OCI-M2 (cell line): Measurements from ENCODE around the gene LIN54.
"Not testable (repeated sequence)": the region's sequence is repeated elsewhere in the genome, so short reads cannot be mapped to it uniquely, and the experiment has no call there.

Source experiments
- DNase-seq: peaks from one replicate; lab custom pipeline; 2025; ENCODE audit not compliant: unreplicated experiment; lab: John Stamatoyannopoulos, UW

Gene LIN54

DNA sequence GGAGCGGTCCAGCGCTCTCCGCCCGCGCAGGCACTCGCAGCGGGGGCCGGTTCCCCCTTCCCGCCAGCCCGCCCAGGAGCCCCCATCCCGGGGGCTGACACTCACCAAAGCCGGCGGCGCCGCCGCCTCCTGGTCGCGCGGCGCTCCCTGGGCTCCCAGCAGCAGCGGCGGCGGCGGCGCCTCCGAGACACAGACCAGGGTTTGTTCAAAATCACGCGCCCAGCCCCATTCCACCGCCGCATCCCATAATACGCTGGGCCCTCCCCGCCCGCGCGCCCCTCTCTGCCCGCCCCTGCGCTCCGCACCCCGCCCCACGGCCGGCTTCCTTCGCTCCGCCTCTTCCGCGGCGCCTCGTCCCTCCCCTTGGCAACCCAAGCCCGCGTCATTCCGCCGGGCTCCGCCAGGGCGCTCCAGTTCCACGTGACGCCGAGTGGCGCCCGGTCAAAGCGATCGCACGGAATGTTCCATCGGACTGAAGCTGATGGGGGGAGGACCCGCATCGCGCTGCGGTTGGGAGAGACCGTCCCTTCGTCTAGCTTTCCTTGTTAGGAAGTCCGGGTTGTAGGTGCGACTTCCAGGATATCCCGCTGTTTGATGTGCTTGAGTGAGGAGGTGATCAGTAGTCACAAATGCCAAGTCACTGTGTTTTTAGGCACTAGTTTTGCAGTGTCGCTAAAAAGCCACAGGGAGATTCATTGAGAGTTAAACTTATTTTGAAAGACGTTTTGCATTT lies 2.2 kb upstream of the LIN54 start:
- DNase-seq: peak; percentile 66

DNA sequence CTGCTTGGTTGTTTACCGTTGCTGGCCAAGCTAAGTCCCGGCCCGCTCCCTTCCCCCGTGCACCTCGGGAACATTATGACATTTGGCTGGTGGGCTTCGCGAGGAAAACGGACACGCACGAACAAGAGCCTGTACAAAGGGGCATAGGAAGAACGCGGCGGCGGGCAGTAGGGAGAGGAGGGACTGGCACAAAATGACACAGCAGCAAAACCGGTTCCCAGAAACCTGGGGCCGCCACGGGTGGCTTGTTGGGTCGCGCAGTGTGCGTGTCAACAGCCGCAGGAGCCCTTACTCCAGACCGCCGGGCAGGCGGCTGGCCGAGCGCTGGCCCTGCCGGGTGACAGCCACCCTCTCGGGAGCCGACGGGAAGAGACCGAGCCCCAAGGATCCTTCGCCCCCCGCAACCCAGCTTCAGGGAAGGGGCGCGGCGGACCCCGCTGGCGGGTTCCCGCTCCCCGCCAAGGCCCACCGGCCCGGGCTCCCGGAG lies 1.6 kb upstream of the LIN54 start:
- DNase-seq: no peak

DNA sequence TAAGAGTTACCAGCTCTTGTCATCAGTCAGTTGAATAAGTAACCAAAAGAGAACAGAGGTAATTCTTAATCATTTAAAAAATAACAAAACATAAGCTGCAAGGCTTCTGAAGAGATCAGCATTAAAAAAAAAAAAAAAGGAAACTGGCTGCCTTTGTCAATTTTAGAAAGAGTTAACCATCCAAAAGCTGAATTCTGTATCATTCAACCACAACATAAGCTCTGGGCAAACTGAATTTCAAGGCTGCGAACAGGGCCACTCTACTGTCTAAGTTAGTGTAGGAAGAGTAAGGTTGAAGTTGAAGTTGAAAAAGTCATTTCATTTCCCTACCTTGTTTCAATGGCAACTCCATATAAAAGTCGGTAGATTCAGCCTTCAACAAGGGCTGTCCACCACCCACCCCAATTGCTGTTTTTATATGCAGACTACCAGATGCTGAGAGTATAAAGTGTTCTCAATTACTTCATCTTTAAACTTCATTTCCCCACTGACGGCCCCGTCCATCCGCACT lies 1.1 kb upstream of the LIN54 start:
- no peak for DNase-seq

DNA sequence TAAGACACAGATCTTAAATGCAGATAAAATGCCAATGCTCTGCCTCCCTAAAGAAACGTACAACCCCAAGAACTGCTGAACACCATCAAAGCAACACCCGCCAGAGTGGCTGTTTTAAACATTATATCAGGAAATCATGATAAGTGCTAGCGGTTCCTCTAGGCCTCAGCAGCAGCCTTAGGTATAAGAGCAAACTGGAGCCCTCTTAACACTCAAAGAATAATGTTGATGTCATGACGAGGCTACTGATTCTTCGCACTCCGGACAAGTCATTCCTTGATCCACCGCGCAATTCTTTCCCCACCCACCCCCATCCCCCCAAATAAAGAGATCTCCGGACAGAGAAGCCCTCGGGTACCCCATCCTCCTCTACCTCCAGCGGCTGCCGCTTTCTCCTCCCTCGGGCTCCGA lies 507 bp downstream of the LIN54 start:
- no peak for DNase-seq

DNA sequence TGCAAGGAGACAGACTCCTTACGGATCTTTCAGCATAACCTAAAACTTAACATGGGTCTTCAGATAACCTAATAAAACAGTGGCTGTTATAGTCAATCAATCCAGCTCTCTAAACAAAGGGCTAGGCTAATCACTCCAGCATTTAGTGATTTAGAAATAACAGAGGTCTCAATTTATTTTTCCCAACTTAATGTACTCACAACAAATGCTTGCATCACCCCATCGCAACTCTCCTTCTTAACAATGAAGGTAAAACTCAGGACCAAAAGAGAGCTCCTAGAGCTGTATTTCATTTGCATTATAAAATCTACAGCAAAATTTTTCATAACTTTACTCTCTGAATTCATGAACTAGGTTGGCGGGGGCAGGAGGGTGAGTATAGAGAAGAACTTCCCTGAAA lies 1.1 kb downstream of the LIN54 start:
- DNase-seq: no peak

DNA sequence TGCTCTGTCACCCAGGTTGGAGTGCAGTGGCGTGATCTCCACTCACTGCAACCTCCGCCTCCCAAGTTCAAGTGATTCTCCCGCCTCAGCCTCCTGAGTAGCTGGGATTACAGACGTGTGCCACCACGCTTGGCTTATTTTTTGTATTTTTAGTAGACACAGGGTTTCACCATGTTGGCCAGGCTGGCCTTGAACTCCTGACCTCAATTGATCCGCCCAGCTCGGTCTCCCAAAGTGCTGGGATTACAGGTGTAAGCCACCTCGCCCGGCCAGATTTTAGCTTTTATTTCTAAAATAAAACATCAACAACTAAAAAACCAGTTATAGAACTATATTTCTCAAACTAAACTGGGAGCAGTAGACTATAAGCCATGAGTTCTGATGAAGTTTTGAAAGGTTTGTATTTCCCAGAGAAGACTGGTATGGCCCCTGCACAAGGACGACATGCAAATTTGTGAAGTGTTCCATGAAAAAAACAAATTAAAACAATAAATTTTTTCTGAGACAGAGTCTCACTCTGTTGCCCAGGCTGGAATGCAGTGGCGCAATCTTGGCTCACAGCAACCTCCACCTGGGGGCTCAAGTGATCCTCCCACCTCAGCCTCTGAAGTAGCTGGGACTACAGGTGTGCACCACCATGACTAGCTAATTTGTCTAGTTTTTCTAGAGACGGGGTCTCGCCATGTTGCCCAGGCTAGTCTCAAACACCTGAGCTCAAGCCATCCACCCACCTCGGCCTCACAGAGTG lies 7.4 kb downstream of the LIN54 start:
- not testable (repeated sequence) for DNase-seq

DNA sequence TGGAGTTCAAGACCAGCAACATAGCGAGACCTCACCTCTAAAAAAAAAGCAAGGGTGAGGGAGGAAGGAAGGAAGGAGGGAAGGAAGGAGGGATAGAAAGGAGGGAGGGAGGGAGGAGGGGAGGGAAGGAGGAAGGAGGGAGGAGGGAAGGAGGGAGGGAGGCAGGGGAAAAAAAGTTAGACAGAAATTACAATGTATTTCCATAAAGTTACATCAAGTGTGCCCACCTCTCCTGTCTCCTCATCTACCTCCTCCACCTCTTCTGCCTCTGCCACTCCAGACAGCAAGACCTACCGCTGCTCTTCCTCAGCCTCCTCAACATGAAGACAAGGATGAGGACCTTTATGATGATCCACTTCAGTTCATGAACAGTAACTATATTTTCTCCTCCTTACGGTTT lies 8.3 kb downstream of the LIN54 start:
- no peak for DNase-seq

DNA sequence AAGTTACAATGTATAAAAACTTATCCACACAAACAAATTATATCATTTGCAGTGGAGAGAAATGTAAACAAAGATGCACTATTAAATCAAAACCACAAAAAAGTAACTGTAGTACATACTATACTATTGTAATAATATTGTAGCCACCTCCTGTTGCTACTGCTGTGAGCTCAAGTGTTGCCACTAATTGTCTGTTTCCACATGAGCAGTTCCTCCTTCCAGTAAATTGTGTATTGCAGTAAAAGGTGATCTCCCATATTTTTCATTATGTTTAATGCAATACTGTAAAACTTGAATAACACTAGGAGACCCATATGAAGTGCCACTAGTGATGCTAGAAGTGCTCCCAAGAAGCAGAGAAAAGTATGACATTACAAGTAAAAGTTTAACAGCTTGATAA lies 11.7 kb downstream of the LIN54 start:
- DNase-seq: no peak

DNA sequence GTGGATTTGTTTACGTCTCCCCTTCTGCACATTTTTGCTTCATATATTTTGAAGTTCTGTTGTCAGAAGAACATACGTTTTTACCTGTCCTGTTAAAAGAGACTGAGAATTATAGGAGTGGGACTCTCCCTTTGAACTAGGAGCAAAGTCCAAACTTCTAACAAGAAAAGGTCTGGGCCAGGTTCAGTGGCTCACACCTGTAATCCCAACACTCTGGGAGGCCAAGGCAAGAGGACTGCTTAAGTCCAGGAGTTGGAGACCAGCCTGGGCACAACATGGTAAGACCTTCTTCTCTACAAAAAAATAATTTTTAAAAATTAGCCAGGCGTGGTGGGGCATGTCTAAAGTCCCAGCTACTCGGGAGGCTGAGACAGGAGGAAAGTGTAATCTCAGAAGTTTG lies 15.8 kb downstream of the LIN54 start:
- no peak for DNase-seq

DNA sequence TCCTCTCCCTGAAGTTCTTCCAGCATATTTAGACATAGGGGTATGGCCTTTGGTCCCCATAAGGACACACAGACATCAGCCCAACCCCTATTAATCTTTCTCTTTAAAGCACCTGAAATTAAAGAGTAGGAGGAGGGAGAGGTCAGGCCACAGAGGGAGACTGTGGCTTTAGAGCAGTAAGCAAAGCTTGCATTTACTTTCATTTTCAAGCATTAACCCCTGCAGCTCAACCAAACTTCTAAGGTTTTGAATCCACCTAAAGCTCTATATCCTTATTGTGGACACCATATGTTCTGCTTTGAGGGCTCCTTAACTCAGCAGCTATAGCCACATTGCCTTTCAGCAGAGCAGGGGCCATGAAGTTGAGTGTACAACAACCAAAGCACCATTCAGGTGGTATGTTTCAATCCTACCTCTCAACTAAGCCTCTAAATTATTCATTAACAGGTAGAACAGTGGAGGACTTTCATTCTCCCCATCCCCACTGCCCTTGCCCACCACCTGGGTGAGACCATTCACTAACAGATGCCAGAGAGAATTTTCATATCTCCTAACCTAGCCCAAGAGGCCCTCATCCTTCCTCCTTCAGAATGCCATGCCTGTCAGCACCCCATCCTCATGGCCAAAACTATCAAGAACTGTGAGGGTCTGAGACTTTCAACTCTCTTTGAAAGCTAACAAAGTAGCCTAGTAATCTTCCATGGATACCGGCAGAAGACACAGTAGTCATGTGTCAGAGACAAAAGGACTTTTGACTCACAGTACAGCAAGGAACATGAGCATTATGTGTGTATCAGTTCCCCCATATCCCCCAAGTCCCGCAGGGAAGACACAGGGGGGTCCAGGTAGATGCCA lies 20.8 kb downstream of the LIN54 start:
- DNase-seq: no peak

DNA sequence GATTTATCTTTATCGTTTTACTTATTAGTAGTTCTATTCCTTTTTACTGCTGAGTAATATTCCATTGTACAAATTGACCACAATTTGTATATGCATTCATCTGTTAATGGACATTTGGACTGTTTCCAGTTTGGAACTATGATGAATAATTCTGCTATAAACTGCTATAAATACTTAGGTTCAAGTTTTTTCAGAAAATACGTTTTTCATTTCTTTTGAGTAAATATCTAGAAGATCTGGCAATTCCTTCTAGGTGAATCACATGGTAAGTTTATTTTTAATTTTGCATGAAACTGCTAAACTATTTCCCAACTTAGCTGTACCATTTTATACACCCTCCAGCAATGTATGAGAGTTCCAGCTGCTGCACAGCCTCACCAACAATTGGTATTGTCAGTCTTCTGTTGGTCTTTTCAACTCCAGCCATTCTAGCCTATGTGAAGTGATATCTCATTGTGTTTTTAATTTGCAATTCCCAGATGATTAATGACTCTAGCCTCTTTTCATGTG lies 22.2 kb downstream of the LIN54 start:
- no peak for DNase-seq

DNA sequence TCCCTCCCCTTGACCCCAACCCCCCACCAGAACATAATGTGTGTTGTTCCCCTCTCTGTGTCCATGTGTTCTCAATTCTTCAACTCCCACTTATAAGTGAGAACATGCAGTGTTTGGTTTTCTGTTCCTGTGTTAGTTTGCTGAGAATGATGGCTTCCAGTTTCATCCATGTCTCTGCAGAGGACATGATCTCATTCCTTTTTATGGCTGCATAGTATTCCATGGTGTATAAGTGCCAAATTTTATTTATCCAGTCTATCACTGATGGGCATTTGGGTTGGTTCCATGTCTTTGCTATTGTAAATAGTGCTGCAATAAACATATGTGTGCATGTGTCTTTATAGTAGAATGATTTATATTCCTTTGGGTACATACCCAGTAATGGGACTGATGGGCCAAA lies 23.1 kb downstream of the LIN54 start:
- DNase-seq: not testable (repeated sequence)

DNA sequence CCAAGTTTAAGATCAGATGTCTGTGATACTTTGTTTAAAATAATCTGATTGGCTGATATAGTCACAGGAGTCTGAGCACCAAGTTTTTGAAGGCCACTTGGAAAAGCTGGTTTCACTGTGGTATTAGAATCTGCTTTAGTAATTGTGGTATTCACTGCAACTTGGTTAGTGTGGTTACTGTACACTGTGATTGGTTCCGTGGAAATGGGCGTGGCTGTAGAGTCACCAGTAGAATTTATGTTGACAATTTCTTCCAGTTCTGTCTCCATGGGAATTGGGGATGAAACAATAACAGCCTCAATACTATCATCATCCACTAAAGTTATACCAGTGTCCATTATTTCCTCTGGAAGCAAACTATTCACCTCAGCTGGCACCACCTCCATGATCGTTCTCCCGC lies 26.2 kb downstream of the LIN54 start:
- DNase-seq: no peak

DNA sequence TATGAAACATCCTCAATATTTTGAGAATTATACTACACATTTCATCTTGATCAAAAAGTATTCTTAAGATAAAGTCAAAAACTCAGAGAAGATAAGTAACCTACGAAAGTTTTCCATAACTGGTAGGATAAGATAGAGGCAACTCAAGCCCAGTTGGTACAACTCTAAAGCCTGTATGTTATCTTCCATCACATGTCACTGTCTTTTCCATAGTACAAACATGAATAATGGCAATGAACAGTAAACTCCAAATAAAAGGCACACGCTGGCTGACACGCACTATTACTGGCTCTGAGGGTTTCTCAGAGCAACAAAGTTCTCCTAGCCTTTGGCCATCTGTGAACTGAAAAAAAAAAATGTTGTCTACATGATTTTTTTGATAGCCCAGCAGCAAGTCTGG lies 27.2 kb downstream of the LIN54 start:
- DNase-seq: no peak

DNA sequence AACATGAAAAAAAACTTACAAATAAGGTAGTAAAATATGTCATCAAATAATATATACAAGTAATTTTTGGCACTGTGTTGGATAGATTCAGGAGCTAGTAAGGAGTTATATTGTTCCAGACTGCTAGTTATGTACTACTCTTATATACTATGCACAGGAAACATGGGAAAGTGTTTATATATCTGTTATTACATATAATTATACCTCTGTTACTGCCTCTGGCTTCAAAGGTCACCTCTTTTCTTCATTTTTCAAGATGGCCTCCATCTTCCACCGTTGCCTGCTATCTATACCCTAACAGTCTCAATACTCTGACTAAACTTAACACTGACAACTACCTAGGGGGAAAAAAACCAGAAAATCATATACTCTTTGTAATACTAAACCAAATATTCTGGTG lies 29.5 kb downstream of the LIN54 start:
- DNase-seq: no peak

DNA sequence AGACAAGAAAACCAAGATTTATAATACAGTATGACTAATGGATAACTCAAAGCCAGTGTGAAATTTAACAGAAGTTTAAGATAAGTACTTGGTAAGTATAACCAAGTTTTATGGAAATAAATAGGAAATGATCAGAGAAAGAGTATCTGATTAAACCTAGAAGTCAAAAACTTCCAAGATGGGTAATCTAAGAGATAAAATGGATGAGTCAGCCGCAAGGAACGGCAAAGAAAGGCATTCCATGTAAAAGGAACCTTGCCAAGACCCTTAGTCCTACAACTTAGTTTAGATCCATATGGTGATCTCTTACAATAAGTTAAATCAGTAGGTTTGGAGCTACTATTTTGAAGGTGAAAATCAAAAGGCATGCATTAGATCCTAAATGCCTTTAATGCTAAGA lies 34.8 kb downstream of the LIN54 start:
- no peak for DNase-seq

DNA sequence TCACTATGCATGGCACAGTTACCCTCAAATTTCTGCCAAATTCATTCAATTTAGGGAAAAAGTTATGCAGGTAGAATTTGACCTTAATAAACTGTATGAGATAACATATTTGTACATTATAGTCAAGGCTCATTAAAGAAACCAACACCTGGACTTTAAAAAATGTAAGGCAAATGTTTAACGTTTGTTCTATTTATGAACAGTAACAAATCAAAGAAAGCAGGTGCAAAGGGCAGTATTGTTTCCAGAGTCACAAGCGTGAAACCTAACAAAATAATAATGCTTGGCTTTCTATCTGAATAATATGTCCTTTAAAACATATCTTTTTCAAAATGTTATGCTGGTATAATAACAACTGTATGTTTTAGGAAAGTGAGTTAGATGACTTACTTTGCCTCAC lies 41.2 kb downstream of the LIN54 start:
- no peak for DNase-seq

DNA sequence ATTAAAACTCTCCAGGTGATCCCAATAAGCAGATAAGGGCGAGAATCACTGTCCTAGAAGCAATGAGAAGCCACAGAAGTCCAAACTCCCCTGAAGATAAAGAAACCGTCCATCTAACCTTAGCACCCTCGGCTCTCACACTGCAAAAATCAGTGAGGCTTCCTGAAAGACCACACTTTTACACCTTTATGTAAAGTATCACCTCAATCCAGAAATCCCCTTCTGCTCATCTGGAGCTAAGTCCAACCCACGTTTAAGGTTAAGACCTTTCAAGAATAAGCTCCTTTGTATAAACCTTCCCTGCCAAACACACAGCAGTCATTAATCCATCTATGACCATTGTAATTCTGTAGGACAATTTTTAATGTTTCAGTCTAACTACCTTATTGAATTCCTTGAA lies 41.7 kb downstream of the LIN54 start:
- no peak for DNase-seq

DNA sequence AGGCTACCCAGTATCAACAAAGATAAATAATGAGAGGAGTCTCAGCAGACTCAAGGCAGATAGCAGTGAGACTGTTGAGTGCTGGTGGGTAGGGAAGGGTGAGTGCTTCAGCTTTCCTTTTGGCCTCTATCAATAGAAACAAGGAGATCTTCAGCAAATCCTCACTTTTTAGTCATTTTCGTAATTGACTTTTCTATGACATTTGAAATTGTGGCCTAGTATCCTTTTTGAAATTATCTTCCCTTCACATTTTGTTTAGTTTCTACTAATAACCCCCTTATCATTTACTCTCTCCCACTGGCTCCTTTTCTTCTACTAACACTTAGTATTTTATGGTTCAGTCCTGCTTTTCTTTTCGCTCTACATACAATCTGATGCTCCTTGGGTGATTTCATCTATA lies 44.9 kb downstream of the LIN54 start:
- no peak for DNase-seq

DNA sequence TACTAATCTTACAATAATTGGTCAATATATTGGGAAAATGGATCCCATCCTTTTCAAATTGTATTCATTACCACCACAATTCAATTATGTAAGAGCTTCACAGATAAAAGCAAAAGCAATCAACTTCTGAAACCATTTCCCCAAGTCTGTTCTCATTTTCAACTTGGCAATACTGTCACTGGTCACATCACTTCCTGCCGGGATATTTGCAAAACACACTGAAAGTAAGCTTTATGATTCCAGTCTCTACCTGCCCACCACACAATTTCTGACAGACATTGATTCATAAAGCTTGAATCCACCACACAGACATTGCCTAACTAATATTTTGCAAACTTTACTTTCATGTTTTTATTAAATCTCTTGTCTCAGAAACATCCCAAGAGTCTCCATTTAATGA lies 53.6 kb downstream of the LIN54 start:
- DNase-seq: no peak

DNA sequence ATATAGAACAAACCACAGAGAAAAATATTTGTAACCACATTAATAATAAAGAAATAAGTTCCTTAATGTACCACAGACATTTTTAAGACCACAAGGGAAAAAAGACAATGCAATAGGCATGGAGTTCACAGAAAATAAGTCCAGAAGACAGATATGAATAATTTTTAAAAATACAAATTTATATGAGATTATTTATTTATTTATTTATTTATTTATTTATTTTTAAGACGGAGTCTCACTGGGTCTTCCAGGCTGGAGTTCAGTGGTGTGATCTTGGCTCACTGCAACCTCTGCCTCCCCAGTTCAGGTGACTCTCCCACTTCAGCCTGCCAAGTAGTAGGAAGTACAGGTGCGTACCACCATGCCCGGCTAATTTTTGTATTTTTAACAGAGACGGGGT lies 56.4 kb downstream of the LIN54 start:
- no peak for DNase-seq
